ENCODE measurements around the gene CXCL11.
"Not testable (repeated sequence)": the region's sequence is repeated elsewhere in the genome, so short reads cannot be mapped to it uniquely, and the experiment has no call there.

The CXCL11 gene

GRCh38 chr4:76042241-76042998 lies 6.5 kb upstream of the CXCL11 start:
- not testable (repeated sequence) for DNase-seq

GRCh38 chr4:76036855-76037254 lies 985 bp upstream of the CXCL11 start:
- DNase-seq = no peak

- no peak for DNase-seq
These were observed 729 bp downstream of the CXCL11 start for GRCh38 chr4:76035141-76035540.

GRCh38 chr4:76029300-76029699 lies 6.6 kb downstream of the CXCL11 start:
- DNase-seq = no peak

GRCh38 chr4:76028350-76028765 lies 7.5 kb downstream of the CXCL11 start:
- peak; percentile 26 for DNase-seq

GRCh38 chr4:76024065-76024464 lies 11.8 kb downstream of the CXCL11 start:
- no peak for DNase-seq

- DNase-seq = peak; percentile 8
These were observed 12.5 kb downstream of the CXCL11 start, which contains the start of gene CXCL10 for GRCh38 chr4:76023389-76023788. Gene CXCL10 (minus strand): TSS chr4:76023497. CDS start chr4:76023431, 66 bp downstream.

GRCh38 chr4:76022677-76023076 lies 13.2 kb downstream of the CXCL11 start:
- DNase-seq = no peak

GRCh38 chr4:76022031-76022430 lies 13.8 kb downstream of the CXCL11 start:
- DNase-seq = no peak

GRCh38 chr4:76017056-76017686 lies 18.7 kb downstream of the CXCL11 start:
- DNase-seq = no peak

GRCh38 chr4:76016393-76016792 lies 19.5 kb downstream of the CXCL11 start:
- no peak for DNase-seq

- no peak for DNase-seq
These were observed 22.3 kb downstream of the CXCL11 start for GRCh38 chr4:76013540-76013939.

GRCh38 chr4:76012388-76012801 lies 23.5 kb downstream of the CXCL11 start:
- DNase-seq = no peak

GRCh38 chr4:76011700-76012387 lies 24.0 kb downstream of the CXCL11 start:
- DNase-seq = no peak

- DNase-seq = no peak
These were observed 24.7 kb downstream of the CXCL11 start for GRCh38 chr4:76011018-76011670.

GRCh38 chr4:76010576-76010975 lies 25.3 kb downstream of the CXCL11 start:
- DNase-seq = no peak

GRCh38 chr4:76009311-76009710 lies 26.6 kb downstream of the CXCL11 start:
- no peak for DNase-seq

GRCh38 chr4:76007089-76007862 lies 28.6 kb downstream of the CXCL11 start, which contains the start of gene CXCL9:
Gene CXCL9 (minus strand): TSS chr4:76007509. CDS start chr4:76007449, 60 bp downstream.
- no peak for DNase-seq

GRCh38 chr4:76003620-76004019 lies 32.2 kb downstream of the CXCL11 start:
- no peak for DNase-seq

- DNase-seq = no peak
These were observed 32.8 kb downstream of the CXCL11 start for GRCh38 chr4:76003035-76003434.

GRCh38 chr4:76002176-76002575 lies 33.7 kb downstream of the CXCL11 start:
- DNase-seq = no peak

GRCh38 chr4:76001700-76002099 lies 34.2 kb downstream of the CXCL11 start:
- DNase-seq = no peak

Measured in central memory CD4-positive, alpha-beta T cell (primary cell).